Cerebellar cortex (tissue), 1 donor: ENCODE results near the gene JARID2.
A peak's percentile ranks its signal among the peaks of the same experiment; 100 is the strongest.

Experiments used
- DNase-seq: peaks from one replicate; pipeline ENCODE4 v3.0.0-alpha.2; 2015; ENCODE audit warnings: low spot score

JARID2 gene

GRCh38 chr6:15420959-15421438 lies 175.1 kb downstream of the JARID2 start:
- peak; percentile 58 for DNase-seq

DNA sequence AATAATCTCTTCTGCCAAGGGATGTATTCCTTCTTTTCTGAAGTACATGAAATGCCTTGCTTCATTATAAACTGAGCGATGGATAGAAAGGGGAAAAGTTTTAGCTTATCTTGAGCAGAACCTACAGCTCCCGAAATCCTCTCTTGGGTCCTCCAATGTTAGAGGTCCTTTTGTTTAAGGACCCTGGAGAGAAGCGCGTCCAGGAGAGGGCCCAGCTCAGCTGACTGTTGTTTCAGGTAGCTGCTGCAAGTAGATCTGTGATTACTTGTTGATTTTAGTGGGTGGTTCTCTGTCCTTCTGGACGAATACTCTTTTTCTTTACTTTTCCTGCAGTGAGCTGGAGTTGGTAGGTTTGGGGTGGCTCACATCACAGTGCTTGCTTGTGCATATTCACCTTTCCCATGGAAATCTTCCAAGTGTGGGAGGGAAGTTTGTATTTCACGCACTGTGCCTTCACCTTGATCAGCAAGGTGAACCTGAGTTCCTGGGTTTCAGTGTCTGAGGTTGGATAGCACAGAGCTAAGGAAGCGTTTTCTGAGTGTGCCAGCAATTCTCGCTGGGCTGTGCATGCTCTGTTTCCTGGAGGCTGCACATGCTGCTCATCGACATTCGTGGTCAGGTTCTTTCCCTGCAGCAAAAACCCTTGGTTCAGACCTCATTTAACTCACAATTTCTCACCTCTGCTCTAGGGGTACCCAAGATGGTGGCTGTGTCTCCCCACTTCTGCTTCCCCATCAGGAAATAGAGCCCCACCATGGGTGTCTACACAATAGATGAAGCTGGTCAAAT lies 176.3 kb downstream of the JARID2 start:
- no peak for DNase-seq

DNA sequence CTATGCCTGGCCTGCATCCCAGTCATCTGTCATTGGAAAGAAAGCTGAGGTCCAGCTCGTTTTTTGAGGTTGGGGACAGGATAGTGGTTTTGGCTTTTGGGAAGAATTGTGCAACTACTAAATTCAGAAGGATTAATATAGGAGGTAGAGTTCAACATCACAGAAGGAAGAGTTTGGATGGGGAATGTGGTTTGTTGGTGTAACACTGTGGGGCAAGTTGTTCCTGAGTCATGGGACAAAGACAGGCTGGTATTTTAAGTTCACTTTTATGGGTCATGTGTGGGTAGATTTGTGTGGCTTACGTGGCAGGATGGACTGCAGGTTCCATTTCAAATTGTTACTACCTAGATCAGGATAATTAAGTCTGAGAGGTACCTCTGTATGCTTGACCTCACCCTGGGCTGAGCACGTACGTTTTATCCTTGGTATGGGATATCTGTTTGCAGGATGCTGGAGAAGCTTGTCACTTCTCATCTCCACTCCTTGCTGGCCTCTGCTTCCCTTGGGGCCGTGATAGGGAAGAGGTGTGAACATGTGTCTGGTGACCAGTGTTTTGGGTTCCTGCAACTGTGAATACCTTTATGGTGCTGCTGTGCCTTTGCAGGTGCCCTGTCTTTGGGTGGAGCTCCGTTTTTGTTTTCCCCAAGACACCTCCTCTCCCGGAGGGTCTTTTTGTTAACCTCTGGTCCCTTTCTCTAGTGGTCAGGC lies 177.6 kb downstream of the JARID2 start:
- no peak for DNase-seq

GRCh38 chr6:15425947-15426346 lies 180.1 kb downstream of the JARID2 start:
- no peak for DNase-seq

DNA sequence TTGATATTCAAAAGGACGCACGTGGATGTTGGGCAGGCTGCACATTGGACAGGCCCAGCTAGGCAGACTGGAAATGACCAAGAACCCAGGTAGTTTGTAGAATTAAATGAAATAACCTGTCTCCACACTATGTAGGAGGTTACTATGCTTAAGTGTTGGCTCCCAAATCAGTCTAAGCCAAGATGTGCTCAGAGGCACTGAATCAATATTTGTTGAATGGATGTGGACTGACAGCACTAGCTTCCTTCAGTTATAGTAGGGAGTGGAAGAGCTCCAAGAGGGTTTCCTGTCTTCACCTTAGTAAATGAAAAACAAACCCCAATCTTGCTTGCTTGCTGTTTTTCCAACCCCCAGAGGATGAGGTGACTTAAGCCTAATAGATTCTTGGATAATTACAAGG lies 180.5 kb downstream of the JARID2 start:
- DNase-seq, result no peak

DNA sequence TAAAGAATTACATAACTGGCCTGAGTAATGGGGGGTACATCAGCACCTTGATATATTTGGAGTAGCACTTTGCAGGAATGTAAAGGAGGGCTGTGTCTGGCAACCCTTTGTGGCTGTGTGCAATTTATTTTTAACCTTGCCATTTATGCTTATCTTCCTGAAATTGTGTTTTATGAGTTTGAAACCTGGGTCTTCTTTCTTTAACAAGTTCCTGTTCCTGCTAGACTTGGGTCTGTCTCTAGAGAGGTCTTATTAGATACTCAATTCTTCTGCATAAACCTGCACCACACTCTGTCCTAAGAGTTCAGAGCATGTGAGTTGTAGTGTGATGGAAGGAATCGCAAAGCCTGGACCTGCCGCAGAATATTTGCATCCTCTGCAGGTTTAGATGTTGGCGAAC lies 181.0 kb downstream of the JARID2 start:
- DNase-seq, result no peak

- DNase-seq, result no peak
Observed at GRCh38 chr6:15427331-15428070, 181.6 kb downstream of the JARID2 start.

DNA sequence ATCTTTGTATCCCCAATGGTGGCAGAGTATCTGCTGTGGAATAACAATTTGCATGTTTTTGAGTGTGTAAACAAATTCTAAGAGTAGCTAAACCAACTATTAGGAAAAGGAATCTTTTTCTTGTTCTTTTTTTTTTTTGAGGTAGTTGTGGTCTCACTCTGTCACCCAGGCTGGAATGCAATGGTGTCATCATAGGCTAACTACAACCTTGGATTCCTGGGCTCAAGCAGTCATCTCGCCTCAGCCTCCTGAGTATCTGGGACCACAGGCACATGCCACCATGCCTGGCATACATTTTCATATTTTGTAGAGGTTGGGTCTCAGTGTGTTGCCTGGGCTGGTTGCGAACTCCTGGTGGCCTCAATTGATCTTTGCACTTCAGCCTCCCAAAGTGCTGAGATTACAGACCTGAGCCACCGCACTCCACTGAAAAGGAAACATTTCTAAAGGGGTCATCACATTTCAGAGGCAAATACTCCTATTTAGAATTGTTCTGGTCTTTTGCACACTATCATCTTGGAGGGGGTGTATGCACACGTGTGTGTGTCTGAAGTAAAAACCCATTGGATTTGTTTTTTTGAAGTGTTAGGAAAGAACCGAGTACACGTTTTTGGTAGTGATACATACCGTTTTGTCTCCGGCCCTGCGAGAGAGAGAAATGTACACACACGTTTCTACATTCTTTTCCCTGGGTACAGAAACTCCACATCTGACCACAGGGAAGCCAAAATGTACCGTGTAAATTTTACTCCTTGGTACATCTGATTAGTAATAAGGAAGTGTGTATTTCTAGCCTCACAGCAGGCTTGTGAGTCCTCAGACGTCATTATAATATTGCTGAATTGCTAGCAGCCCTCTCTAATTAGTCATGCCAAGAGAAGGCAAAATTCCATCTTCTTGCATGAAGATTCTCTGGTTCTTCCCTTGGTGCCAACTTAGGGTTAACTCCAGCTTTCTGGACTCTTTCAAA lies 183.6 kb downstream of the JARID2 start:
- DNase-seq, result no peak

DNA sequence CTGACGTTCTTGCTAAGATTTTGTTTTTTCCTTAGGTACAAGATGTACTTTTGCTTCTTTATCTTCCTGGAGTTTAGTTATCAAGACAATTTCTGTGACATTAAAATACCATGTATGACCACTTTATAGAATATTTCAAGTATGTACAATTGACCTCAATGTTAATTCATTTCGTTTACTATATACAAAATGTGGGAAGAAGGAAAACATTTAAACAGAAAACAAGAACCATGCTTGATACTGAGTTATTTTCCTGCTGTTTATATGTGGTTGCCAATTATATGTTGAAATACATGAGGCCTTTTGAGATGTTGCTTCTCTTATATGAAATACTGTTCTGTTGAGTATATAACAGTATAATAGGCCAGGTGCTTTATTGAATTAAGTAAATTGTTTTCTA lies 184.3 kb downstream of the JARID2 start:
- DNase-seq, result no peak

- DNase-seq, result no peak
Observed at GRCh38 chr6:15430931-15431405, 185.1 kb downstream of the JARID2 start.

- DNase-seq, result no peak
Observed at GRCh38 chr6:15431762-15432483, 186.1 kb downstream of the JARID2 start.

GRCh38 chr6:15433511-15433861 lies 187.6 kb downstream of the JARID2 start:
- DNase-seq, result no peak

DNA sequence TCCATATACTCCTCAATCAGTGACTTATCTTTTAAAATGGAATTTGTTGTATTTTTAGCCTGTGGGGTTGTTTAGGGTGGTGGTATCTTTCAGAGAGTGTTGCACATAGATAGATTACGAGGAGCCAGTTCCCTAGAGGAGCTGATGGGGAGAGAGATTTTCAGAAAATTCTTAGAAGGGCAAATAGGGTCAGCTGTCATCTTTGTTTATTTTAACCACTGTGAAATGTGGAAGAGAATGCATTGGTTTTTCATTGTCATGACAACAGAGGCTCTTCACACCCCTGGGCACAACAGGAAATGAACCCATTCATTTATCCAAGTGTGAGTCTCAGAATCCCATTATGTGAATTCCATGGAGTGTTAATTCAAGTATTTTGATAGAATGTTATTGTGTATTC lies 188.4 kb downstream of the JARID2 start:
- no peak for DNase-seq

DNA sequence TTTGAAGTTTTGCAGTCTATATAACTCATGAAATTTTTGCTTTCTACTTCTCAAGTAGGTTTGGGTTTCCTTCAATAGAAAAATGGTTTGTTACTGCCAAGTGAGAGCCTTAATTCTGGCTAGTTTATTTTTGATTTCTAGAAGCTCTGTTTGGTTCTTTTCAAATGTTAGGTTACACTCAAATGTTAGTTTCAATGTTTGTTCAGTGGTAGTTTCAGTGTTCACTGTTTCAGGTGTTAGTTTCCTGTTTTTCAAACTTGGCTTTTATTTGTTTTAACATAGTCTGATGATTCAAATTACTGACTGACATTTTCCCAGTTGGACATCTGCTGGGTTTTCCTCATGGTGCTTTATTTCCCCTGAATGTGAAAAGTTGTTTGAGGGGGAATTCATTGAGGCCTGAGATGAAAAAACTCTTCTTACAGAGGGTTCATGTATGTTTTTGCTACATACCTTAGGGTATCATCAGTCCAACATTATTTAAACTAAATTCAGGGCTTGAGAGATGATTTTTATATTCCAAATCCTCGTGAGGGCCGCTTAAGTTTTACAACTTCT lies 189.0 kb downstream of the JARID2 start:
- DNase-seq, result no peak

DNA sequence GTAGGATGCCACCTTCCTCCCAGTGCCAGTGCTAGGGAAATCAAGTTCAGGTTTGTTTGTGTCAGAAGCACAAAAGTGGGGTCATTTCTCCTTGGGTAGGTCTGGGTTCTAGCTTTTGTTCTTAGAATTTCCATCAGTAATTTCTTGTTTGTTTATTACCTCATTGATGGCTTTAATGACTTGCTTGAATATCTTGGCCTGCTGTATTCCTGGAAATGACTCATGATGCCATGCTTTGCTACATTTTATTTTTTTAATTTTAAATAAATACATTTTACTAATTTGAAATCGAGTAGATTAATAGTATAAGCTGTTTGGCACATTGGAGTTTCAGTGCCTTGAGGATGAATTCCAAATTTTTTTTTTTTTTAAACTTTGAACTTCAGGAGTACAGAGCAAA lies 189.6 kb downstream of the JARID2 start:
- no peak for DNase-seq

DNA sequence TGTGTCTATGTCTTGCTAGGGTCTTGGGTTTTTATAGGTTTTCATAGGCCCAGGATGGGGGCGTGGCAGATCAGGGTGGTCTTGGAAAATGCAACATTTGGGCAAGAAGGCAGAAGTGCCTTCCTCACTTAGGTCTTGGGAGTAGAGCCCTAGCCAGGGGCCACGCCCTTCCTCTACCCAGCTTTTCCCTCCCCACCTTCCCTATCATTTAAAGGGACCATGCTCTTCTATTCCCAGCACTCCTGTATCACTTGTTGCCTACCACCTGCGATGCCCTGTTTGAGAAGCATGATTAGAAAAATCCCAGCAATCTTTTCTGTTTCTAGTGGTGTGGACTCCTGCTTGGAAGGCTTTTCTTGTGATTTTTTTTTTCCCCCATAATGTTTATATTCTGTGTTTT lies 190.6 kb downstream of the JARID2 start:
- no peak for DNase-seq

DNA sequence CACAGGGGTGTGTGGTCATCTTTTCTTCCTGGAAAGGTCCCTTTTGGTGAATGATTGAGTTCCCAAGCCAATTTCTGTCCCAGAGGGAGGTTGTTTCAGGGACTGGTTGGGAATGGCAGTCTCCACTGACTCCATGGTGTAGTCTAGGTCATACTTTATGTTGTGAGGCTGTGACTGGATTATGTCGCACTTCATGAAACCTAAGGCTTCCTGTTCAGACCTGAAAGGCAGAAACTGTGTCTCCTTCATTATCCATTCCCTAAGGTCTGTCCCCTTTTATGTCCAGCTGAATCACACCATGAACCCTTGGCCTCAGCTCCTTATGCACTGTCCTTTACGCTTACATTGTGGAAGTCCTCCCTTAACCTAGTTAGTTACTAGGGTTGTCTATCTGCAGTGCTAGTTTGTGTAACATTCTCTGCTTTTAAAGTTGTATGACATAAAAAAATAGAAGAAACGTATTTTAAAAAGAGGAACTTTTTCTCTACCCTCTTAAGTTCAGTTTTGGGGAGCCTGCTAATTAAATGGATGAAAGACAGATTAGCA lies 191.3 kb downstream of the JARID2 start:
- DNase-seq, result no peak

DNA sequence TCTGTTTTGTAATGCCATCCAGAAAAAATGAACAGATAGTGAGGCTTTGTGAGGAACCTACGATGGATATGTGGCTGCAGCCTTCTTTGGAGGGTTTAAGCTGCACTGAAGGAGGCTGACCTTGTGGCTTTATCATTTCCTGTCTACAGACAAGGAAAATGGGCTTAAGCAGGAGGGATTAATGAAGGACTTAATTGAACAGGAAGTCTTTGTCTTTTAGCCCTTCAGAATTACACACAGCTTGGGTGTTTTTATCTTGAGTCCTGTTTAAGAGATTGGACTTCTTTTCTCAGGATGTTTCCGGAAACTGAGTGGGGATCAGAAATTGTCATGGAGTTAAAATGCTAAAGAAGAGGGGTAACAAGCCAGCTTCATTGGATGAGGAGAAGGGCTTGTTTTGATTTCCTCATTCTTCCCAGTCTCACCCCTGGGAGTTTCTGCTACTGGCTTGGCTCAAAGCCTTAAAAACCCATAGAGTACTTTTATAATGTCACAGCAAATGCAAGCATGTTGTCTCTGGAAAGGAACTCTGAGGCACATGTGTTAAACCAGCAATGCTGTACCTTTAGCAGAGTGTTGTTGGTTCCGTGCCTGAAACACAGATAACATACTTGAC lies 193.6 kb downstream of the JARID2 start:
- DNase-seq, result no peak

DNA sequence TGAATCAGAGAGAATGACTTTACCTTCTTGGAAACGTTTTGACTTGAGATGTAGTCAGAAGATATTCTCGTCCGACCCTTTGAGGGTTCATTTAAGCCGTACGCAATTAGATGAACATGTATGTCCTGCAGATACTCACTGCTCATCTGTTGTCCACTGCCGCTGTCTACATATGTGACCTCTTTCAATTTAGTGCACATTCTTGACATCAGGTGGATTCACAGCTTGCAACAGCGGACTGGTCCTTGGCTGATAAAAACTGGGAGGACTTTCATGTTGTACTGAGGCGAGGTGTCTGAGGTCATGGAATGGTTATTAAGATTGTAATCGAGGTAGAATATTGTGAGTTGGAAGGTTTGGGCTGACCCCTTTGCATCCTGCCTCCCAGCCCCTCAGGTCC lies 194.2 kb downstream of the JARID2 start:
- DNase-seq, result no peak
